Peyer's patch (tissue), 4 donors: Measurements from ENCODE around the gene SIRT2.

Source experiments
- CTCF ChIP-seq, 6 experiments: fragments of 450-650 bp in 4 of 6; fragments of 200-600 bp in 2 of 6; sonication (generic) in 1 of 6; IDR thresholded peaks; one replicate each; pipeline ENCODE4 v1.5.1; 2017 to 2019; ENCODE audit warnings: antibody characterized with exemption in 6 of 6, mild to moderate bottlenecking in 3 of 6, moderate library complexity in 1 of 6
- POLR2A ChIP-seq, 2 donors: fragments of 450-650 bp; IDR thresholded peaks; one replicate each; pipeline ENCODE4 v1.5.1; 2017; ENCODE audit warnings: antibody characterized with exemption in 2 of 2, mild to moderate bottlenecking in 2 of 2, moderate library complexity in 2 of 2

GRCh38 chr19:38878575-38879399, 20.6 kb downstream of the SIRT2 start:
- TF ChIP-seq CTCF (IDR thresholded peaks at IDR 0.05) = no peak
- TF ChIP-seq POLR2A (IDR thresholded peaks at IDR 0.05) = no peak
